H1 (cell line): ENCODE results near the gene ACBD5. TPM values are rescaled to one million over a fixed set of nuclear protein-coding genes. Genes with fewer than 3 reads are reported as not detected.

Experiments used
- CHD1 ChIP-seq: IDR thresholded peaks from 2 replicates; pipeline ENCODE4 v1.6.1; 2012; ENCODE audit warnings: low read depth, low read length, improper control_type of control experiment
- CTBP2 ChIP-seq: IDR thresholded peaks from 2 replicates; pipeline ENCODE4 v1.7.0; 2011; ENCODE audit warnings: borderline replicate concordance, mild to moderate bottlenecking, moderate library complexity, mixed read lengths, low read length; ENCODE audit not compliant: insufficient read depth, insufficient read length
- EGR1 ChIP-seq: IDR thresholded peaks from 2 replicates; pipeline ENCODE4 v1.6.1; 2011; ENCODE audit warnings: low read depth, low read length, borderline replicate concordance
- GABPA ChIP-seq: IDR thresholded peaks from 2 replicates; pipeline ENCODE4 v1.6.1; 2011; ENCODE audit warnings: mild to moderate bottlenecking, low read length, moderate library complexity, borderline replicate concordance; ENCODE audit not compliant: insufficient read depth
- POLR2A ChIP-seq, 2 experiments: IDR thresholded peaks; 1 replicate in 1 of 2; 2 replicates in 1 of 2; pipeline ENCODE4 v1.6.1; 2011; ENCODE audit warnings: low read depth in 2 of 2, low read length in 2 of 2, mild to moderate bottlenecking in 2 of 2; ENCODE audit errors: control extremely low read depth in 1 of 2
- POLR2AphosphoS5 ChIP-seq: IDR thresholded peaks from 2 replicates; pipeline ENCODE4 v1.6.1; 2011; ENCODE audit warnings: low read depth, low read length
- RNF2 ChIP-seq: fragments of 200-900, 300-1000 bp; sonication (generic); IDR thresholded peaks from 2 replicates; pipeline ENCODE4 v1.7.1; 2016; ENCODE audit warnings: borderline replicate concordance, low read depth, mild to moderate bottlenecking, antibody characterized with exemption, low read length; ENCODE audit not compliant: poor library complexity, severe bottlenecking; ENCODE audit errors: missing control alignments
- TAF1 ChIP-seq: IDR thresholded peaks from 2 replicates; pipeline ENCODE4 v1.6.1; 2011; ENCODE audit warnings: mild to moderate bottlenecking, low read depth, low read length
- TAF7 ChIP-seq: optimal IDR thresholded peaks from 2 replicates; pipeline ENCODE3; 2011; ENCODE audit warnings: low read depth, mild to moderate bottlenecking, inconsistent platforms, low read length, moderate library complexity, borderline replicate concordance
- polyA plus RNA-seq, 7 experiments: library from polyadenylated mRNA; depleted of rRNA in 3 of 7; stranded (reverse) in 5 of 7; unstranded in 2 of 7; fragments of >200 nt in 5 of 7; fragments of 200-250 nt in 2 of 7; gene quantifications; 1 replicate in 5 of 7; 2 replicates in 1 of 7; 4 replicates in 1 of 7; pipeline versions ENCODE4 v1.2.1 to v1.2.3, GENCODE V29; 2011 to 2013; ENCODE audit warnings: missing spikeins in 2 of 7, mixed read lengths in 2 of 7
- total RNA-seq: library from RNA; stranded (reverse); fragmentation: NEBNext Ultra II Directional; extraction: Animal tissue kit (Norgen Biotek cat#: 25700); gene quantifications from 2 replicates; pipeline ENCODE4 v1.2.1, GENCODE V29; 2021

ACBD5 gene
- total and polyA plus RNA-seq, 2 of the 8 experiments (the other 6 are each of a cell fraction or from before 2014, with no cell fraction given) = 4.6 to 15.9 TPM

GRCh38 chr10:27188259-27188658 is 52.3 kb downstream of the ACBD5 start (continued):
- TF ChIP-seq RNF2 (no peak), CHD1 (no peak), TAF1 (no peak), POLR2A (IDR thresholded peaks at IDR 0.05; ENCODE audit: control extremely low read depth in 1 of 2, low read depth in 2 of 2, low read length in 2 of 2) (no peak), CTBP2 (no peak), GABPA (no peak), POLR2AphosphoS5 (no peak), TAF7 (no peak), EGR1 (no peak)
